Fibroblast of lung (primary cell): ENCODE data around the gene SLC39A8.

ENCODE experiments used
- CTCF ChIP-seq, 2 donors: IDR thresholded peaks in 1 of 2; conservative IDR thresholded peaks in 1 of 2; 1 replicate in 1 of 2; 2 replicates in 1 of 2; pipeline ENCODE4 v1.5.1; 2011 to 2012; ENCODE audit warnings: low read length in 2 of 2, control low read depth in 1 of 2, inconsistent platforms in 1 of 2, low read depth in 1 of 2, mild to moderate bottlenecking in 1 of 2
- EZH2 ChIP-seq: IDR thresholded peaks from 2 replicates; pipeline ENCODE4 v1.5.1; 2012; ENCODE audit warnings: low read length, control low read depth, mild to moderate bottlenecking; ENCODE audit errors: missing control alignments

DNA sequence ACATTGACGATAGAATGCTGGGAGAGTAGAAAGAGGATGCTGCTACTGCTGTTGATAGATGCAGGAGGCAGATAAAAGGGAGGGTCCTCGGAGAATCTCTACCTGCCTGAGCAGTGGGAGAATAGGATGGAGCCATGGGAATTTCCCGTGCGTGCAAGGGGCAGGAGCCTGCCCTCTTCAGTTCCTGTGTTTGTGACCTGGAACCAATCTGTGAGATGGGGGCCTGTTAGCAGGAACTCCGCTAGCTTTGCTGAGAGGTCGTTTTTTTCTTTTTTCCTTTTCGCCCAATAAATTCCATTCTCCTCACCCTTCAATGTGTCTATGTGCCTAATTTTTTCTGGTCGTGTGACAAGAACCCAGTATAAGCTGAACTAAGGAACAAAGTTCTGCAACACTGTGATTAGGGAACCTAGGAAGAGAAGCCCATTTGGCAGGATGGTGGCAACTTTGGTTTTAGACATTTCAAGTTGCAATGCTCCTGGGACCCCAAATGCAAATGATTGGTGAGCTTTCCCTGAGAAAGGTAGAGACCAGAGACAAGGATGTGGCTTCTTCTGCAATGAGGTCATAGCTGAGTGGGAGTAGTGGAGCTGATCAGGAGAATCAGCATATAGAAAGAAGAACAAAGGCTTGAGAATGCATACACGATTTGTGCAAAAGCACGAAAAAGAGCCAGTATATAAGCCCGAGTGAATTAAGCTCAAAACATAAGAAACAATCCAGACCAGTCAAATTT, 23.9 kb downstream of the SLC39A8 start:
- TF ChIP-seq EZH2 = no peak
- no peak for TF ChIP-seq CTCF (conservative IDR thresholded peaks at IDR 0.05 in 1 of 2, IDR thresholded peaks at IDR 0.05 in 1 of 2; ENCODE audit: low read depth in 1 of 2, low read length in 2 of 2)
